ENCODE measurements around the gene ATG9B. TPM values are rescaled to one million over a fixed set of nuclear protein-coding genes. Genes with fewer than 3 reads are reported as not detected.

The ATG9B gene
- polyA plus RNA-seq, 1 experiment = 0.06 TPM

DNA sequence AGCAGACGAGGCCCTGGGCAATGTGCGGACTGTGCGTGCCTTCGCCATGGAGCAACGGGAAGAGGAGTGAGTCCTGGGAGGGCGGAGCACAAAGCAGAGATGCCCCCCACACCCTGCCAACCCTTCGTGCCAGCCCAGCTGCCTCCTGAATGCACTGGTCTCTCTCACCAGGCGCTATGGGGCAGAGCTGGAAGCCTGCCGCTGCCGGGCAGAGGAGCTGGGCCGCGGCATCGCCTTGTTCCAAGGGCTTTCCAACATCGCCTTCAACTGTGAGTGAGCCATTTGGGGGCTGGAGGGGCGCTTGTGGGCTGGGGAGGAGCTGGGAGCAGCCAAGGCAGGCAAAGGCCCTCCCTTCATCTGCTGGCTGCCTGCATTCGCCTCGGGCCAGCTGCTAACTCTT, 11.6 kb upstream of the ATG9B start:
- TF ChIP-seq, protein P1, sequence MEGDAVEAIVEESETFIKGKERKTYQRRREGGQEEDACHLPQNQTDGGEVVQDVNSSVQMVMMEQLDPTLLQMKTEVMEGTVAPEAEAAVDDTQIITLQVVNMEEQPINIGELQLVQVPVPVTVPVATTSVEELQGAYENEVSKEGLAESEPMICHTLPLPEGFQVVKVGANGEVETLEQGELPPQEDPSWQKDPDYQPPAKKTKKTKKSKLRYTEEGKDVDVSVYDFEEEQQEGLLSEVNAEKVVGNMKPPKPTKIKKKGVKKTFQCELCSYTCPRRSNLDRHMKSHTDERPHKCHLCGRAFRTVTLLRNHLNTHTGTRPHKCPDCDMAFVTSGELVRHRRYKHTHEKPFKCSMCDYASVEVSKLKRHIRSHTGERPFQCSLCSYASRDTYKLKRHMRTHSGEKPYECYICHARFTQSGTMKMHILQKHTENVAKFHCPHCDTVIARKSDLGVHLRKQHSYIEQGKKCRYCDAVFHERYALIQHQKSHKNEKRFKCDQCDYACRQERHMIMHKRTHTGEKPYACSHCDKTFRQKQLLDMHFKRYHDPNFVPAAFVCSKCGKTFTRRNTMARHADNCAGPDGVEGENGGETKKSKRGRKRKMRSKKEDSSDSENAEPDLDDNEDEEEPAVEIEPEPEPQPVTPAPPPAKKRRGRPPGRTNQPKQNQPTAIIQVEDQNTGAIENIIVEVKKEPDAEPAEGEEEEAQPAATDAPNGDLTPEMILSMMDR (IDR thresholded peaks at IDR 0.05; ENCODE audit: low read depth, low read length) = no peak
- DNase-seq (ENCODE audit: low read depth, low spot score) = no peak
- no peak overlapping the region for H3K27ac ChIP-seq (ENCODE audit: low read depth, low read length)
- no peak overlapping the region for H3K4me3 ChIP-seq (ENCODE audit: low read depth, low read length)
- CTCF ChIA-PET = no interaction called here
- POLR2A ChIA-PET = no interaction called here
- H3K27me3 ChIP-seq (ENCODE audit: control insufficient read depth, insufficient read depth, low read length) = no peaks in the 10 kb centered on the region
- H3K9me3 ChIP-seq (ENCODE audit: control insufficient read depth, insufficient read depth, low read length) = no peaks in the 10 kb centered on the region; the same call in 1 of the 2 replicates

DNA sequence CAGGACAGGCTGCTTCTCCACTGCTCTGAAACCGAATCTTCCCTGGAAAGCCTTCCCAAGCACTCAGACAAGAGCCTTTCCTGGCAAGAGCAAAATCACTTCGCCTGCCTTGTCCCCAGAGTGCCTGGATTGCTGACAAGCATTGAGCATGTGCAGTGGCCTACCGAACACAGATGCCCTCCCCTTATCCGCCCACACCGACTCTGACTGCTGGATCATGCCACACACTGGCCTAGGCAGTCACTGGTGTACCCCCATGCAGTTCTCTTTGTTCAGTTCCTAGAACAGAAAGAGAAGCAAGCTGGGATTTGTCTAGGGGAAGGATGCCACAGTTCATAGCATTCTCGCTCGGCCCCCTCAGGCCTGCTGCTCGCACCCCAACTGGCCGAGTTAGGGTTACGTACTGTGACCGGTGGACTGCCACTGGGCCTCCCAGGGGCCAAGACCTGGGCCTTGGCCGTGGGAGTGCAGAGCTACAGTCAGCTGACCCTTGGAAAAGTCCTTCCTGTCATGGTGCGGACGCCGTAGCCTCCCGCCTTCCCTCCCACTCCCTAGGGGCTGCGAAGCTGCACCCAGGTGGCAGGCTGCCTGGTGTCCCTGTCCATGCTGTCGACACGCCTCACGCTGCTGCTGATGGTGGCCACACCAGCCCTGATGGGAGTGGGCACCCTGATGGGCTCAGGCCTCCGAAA, 10.9 kb upstream of the ATG9B start:
- no peak for DNase-seq (ENCODE audit: low read depth, low spot score)
- TF ChIP-seq, protein P1 (IDR thresholded peaks at IDR 0.05; ENCODE audit: low read depth, low read length) = no peak
- H3K27ac ChIP-seq (ENCODE audit: low read depth, low read length) = no peak overlapping the region
- no peaks in the 10 kb centered on the region for H3K9me3 ChIP-seq (ENCODE audit: control insufficient read depth, insufficient read depth, low read length)
- H3K27me3 ChIP-seq (ENCODE audit: control insufficient read depth, insufficient read depth, low read length) = no peaks in the 10 kb centered on the region
- POLR2A ChIA-PET = no interaction called here
- CTCF ChIA-PET = no interaction called here
- H3K4me3 ChIP-seq (ENCODE audit: low read depth, low read length) = no peak overlapping the region

DNA sequence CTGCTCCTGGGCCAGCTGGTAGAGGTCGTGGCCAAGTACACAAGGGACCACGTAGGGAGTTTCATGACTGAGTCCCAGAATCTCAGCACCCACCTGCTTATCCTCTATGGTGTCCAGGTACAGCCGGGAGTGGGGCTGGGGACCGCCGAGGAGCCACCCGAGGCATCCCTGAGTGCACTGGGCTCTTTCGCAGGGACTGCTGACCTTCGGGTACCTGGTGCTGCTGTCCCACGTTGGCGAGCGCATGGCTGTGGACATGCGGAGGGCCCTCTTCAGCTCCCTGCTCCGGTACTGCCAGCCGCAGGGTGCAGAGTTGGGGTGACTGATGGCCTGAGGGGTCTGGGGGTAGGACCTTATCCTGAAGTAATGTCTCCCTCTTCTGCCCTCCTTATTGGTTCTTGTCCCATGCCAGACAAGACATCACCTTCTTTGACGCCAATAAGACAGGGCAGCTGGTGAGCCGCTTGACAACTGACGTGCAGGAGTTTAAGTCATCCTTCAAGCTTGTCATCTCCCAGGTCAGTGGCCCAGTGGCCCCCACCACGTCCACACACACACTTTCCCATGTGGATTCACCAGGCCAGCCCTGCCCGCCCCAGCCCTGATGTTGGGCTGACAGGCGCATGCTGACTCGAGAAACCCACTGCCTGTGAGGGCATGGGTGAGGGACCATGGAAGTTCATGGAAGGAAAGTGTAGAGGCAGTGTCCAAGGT, 10.2 kb upstream of the ATG9B start:
- CTCF ChIA-PET = no interaction called here
- no peak for DNase-seq (ENCODE audit: low read depth, low spot score)
- TF ChIP-seq, protein P1 (IDR thresholded peaks at IDR 0.05; ENCODE audit: low read depth, low read length) = no peak
- Histone ChIP-seq H3K27ac (ENCODE audit: low read depth, low read length) (no peak overlapping the region), H3K4me3 (ENCODE audit: low read depth, low read length) (no peak overlapping the region), H3K27me3 (ENCODE audit: control insufficient read depth, insufficient read depth, low read length) (no peaks in the 10 kb centered on the region), H3K9me3 (ENCODE audit: control insufficient read depth, insufficient read depth, low read length) (no peaks in the 10 kb centered on the region)
- POLR2A ChIA-PET = no interaction called here

DNA sequence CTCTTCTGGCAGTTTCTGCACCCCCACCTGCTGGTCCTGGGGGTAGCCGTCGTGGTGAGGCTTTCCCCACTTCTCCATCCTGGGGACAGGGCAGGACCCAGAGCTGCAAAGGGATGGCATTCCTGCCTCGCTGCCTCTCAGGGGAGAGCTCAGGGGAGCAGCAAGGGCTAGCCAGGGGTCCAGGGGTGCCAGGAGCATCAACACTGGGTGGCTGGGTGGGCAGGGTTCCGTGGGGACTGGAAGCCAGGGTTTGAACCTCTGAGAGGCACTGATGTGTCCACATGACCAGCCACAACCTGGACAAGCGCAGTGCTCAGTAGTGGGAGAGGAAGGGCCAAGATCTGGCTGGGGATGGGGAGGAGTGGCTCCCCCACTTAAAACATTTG, 9.6 kb upstream of the ATG9B start:
- Histone ChIP-seq H3K27me3 (ENCODE audit: control insufficient read depth, insufficient read depth, low read length) (no peaks in the 10 kb centered on the region), H3K9me3 (ENCODE audit: control insufficient read depth, insufficient read depth, low read length) (no peaks in the 10 kb centered on the region), H3K4me3 (ENCODE audit: low read depth, low read length) (no peak overlapping the region), H3K27ac (ENCODE audit: low read depth, low read length) (no peak overlapping the region)
- POLR2A ChIA-PET = no interaction called here
- DNase-seq (ENCODE audit: low read depth, low spot score) = no peak
- TF ChIP-seq, protein P1 (IDR thresholded peaks at IDR 0.05; ENCODE audit: low read depth, low read length) = no peak
- CTCF ChIA-PET = no interaction called here

Measured in AG04450 (cell line).